GM18951 (cell line): Measurements from ENCODE around the gene TSSK6.

Experiments
- POLR2A ChIP-seq: IDR thresholded peaks from 4 replicates; pipeline ENCODE4 v1.6.1; 2011; ENCODE audit warnings: mild to moderate bottlenecking; ENCODE audit not compliant: insufficient read length, insufficient read depth; ENCODE audit errors: extremely low read depth
- in situ Hi-C: fragments of 300-500 bp; cut with MboI; formaldehyde crosslinking; loops from one replicate; pipeline ENCODE4 v1.12.0; 2022; ENCODE audit warnings: low sequenced_read_pairs, mixed read lengths, inconsistent platforms; ENCODE audit not compliant: unreplicated experiment

The TSSK6 gene

DNA sequence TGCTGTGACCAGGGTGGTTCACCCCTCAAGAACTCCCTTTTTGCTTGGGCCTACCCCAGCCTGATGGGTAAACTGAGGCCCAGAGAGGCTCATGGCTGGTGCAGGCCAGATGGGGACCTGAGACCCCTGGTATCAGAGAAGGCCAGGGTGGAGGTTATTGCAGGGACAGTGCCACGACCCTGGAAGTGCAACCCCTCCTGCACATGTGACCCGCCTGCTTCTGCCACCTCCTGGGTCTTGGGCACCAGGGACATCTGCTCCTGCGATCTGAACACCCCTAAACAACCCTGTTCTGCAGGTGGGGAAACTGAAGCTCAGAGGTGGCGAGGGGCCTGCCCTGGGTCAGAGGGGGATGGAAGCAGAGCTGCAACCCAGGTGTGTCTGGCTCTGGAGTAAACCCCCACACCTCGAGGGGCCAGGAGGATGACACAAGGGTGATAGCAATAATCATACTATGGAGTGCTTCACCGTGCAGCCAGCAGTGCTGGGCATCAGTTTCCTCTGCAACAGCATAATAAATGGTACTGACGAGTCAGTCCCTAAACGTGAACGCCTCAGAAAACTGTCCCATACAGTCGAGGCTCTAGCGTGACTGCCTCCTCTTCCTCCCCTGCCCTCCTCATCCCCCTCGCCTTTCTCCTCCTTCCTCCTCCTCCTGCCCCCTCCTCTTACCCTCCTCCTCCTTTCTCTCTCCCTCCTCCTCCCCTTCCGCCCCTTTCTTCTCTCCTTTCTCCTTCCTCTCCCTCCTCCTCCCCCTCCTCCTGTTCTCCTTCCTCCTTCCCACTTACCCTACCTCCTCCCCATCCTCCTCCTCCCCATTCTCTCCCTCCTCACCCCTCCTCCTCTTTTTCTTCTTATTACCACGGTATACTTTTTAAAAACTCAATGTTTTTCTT, 17.7 kb upstream of the TSSK6 start:
- no peak for TF ChIP-seq POLR2A
- in situ Hi-C loops = loop anchor here (5.0 to 25.0 kb wide), 2 partner anchors 109 to 429 kb away; partner anchors contain the start of gene GMIP

GRCh38 chr19:19531951-19532805, 16.8 kb upstream of the TSSK6 start:
- peak; percentile 19 for TF ChIP-seq POLR2A
- in situ Hi-C loops = loop anchor here (5.0 to 25.0 kb wide), 2 partner anchors 110 to 430 kb away; partner anchors contain the start of gene GMIP

DNA sequence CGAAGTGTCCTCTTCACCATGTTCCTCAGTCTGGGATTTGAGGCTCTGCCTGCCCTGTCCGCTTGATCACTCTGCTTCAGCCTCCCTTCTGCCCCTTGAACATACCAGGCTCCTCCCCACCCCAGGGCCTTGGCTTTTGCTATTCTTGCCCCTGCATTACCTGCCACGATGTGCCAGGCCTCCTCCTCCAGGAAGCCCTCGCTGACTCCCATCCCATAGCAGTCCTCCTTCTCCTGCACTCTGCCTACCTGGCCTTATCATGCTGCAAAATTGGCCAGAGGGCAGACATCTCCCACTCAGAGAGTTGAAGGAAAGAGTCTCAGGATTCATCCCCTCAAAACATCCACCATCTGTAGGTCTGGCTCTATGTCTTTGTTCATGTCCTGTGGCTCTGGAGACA, 15.5 kb upstream of the TSSK6 start:
- no peak for TF ChIP-seq POLR2A

GRCh38 chr19:19530423-19530804, 15.1 kb upstream of the TSSK6 start:
- no peak for TF ChIP-seq POLR2A
- in situ Hi-C loops = loop anchor here (5.0 to 25.0 kb wide), 2 partner anchors 112 to 432 kb away; partner anchors contain the start of gene GMIP

More for the DNA sequence above, 15.5 kb upstream of the TSSK6 start:
- in situ Hi-C loops = loop anchor here (5.0 to 25.0 kb wide), 2 partner anchors 111 to 431 kb away; partner anchors contain the start of gene GMIP

GRCh38 chr19:19529783-19530422, 14.6 kb upstream of the TSSK6 start:
- in situ Hi-C loops = loop anchor here (5.0 to 25.0 kb wide), 2 partner anchors 112 to 432 kb away; partner anchors contain the start of gene GMIP
- no peak for TF ChIP-seq POLR2A

- TF ChIP-seq POLR2A = no peak
- in situ Hi-C loops = loop anchor here (25.0 kb wide), 1 partner anchor 433 kb away; no protein-coding TSS in a partner anchor
These were observed 13.6 kb upstream of the TSSK6 start, which contains the start of gene YJEFN3 for GRCh38 chr19:19528721-19529490. TSS of gene YJEFN3 (plus strand) at chr19:19528911. CDS start at chr19:19528933, 22 bp downstream.

DNA sequence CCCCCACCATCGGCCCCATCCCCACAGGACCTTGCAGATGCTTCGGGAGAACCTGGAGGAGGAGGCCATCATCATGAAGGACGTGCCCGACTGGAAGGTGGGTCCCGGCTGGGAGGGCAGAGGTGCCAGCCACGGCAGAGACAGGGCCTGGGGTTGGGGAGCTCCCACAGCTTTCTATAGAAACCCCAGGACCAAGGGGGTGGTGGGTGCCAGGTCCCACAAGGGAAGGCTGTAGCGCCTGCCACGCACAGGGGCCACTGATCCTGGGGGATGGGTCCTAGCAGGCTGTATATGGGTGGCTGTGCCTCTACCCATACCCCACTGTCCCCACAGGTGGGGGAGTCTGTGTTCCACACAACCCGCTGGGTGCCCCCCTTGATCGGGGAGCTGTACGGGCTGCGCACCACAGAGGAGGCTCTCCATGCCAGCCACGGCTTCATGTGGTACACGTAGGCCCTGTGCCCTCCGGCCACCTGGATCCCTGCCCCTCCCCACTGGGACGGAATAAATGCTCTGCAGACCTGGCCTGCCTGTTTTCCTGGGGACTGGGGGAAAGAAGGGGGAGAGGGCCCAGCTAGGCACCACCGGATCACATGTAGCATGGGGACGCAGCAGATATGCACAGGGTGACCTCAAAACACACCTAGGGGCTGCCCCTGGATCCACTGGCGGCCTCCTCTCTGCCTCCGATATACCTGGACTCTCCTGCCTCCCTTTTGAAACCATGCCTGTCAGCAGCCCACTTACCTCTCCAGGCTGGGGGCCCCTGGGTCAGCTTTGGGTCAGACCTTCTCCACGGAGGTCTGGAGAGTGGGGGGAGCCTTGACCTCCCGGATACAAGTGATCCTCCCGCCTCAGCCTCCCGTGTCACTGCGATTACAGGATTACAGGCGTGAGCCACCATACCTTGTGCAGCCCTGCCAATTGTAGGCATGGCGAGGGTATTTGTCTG, 12.6 kb upstream of the TSSK6 start:
- in situ Hi-C loops = loop anchor here (25.0 kb wide), 1 partner anchor 434 kb away; no protein-coding TSS in a partner anchor
- no peak for TF ChIP-seq POLR2A

DNA sequence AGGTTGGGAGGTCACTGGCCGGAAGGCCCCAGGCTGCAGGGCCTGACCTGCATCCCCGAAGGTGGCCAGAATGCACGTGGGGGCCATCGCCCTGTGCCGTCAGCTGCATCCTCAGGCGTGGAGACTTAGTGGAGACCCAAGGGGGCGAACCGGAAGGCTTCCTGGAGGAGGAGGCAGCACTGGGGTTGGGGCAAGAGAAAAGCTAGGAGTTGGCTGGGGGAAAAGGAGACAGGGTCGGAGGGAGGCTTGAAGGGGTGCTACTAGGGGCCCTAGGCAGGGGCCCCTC, 12.0 kb upstream of the TSSK6 start:
- TF ChIP-seq POLR2A = no peak
- in situ Hi-C loops = loop anchor here (25.0 kb wide), 1 partner anchor 435 kb away; no protein-coding TSS in a partner anchor

GRCh38 chr19:19526581-19527370, 11.4 kb upstream of the TSSK6 start:
- no peak for TF ChIP-seq POLR2A
- in situ Hi-C loops = loop anchor here (25.0 kb wide), 1 partner anchor 436 kb away; no protein-coding TSS in a partner anchor
